Activated CD8-positive, alpha-beta T cell treated with anti-CD3 and anti-CD28 coated beads for 36 hours (primary cell): ENCODE measurements around the gene SRSF10. TPM values are rescaled to one million over a fixed set of nuclear protein-coding genes. Genes with fewer than 3 reads are reported as not detected.

Source experiments
- ATAC-seq: fragments of 200-7000 bp; cut with Tn5 transposase; one replicate; pipeline ENCODE4 v1.10.0; 2021; ENCODE audit warnings: mild to moderate bottlenecking, moderate library complexity
- CTCF ChIA-PET: fragments of 350-600 bp; sonication (Branson Sonifier 250); formaldehyde crosslinking; loops from one replicate; lab custom pipeline; 2021; ENCODE audit warnings: antibody characterized with exemption; lab: Charles Lee
- POLR2A ChIA-PET: fragments of 350-600 bp; sonication (Branson Sonifier 250); formaldehyde crosslinking; loops from one replicate; lab custom pipeline; 2021; ENCODE audit warnings: antibody characterized with exemption; lab: Charles Lee
- DNase-seq: peaks from one replicate; pipeline ENCODE4 v3.0.0-alpha.2; 2020
- H3K27ac Mint-ChIP-seq: one replicate; pipeline ENCODE4 v1.8.0; 2021; ENCODE audit warnings: mild to moderate bottlenecking, mixed read lengths
- H3K27me3 Mint-ChIP-seq: one replicate; pipeline ENCODE4 v1.8.0; 2021; ENCODE audit warnings: mixed read lengths
- H3K36me3 Mint-ChIP-seq: one replicate; pipeline ENCODE4 v1.8.0; 2021; ENCODE audit warnings: low read depth, mixed read lengths
- H3K4me1 Mint-ChIP-seq: one replicate; pipeline ENCODE4 v1.8.0; 2021; ENCODE audit warnings: low read depth, mixed read lengths
- H3K4me3 Mint-ChIP-seq: one replicate; pipeline ENCODE4 v1.8.0; 2021; ENCODE audit warnings: mild to moderate bottlenecking, moderate library complexity, mixed read lengths
- H3K9me3 Mint-ChIP-seq: one replicate; pipeline ENCODE4 v1.8.0; 2021; ENCODE audit warnings: mixed read lengths
- CTCF ChIP-seq: fragments of 200-600 bp; IDR thresholded peaks from one replicate; pipeline ENCODE4 v1.8.0; 2022; ENCODE audit warnings: antibody characterized with exemption, mild to moderate bottlenecking
- intact Hi-C: fragments of 100-400 bp; cut with micrococcal nuclease; formaldehyde crosslinking; loops from one replicate; pipeline ENCODE4 v1.10.0; 2022
- total RNA-seq, 2 experiments: library from RNA; stranded (reverse); gene quantifications; one replicate each; pipeline ENCODE4 v1.2.3, GENCODE V29; 2021

The SRSF10 gene
- total RNA-seq, 2 experiments from 2014 or later: 203 to 206 TPM

- ChIA-PET CTCF (no interaction called here), POLR2A (no interaction called here)
- intact Hi-C loops: no loop called here
- ATAC-seq: no peak
- no peaks in the 10 kb centered on the region for H3K9me3 Mint-ChIP-seq
- DNase-seq: no peak
- H3K27ac Mint-ChIP-seq: no peak overlapping the region
- peaks cover 8% of the 10 kb centered on the region for H3K27me3 Mint-ChIP-seq
- no peak for TF ChIP-seq CTCF
- peaks cover 3% of the 10 kb centered on the region for H3K4me1 Mint-ChIP-seq
- no peak overlapping the region for H3K4me3 Mint-ChIP-seq
- H3K36me3 Mint-ChIP-seq: no peaks in the 10 kb centered on the region
Observed at GRCh38 chr1:24004132-24004531, 24.0 kb upstream of the SRSF10 start.

- ChIA-PET POLR2A (no interaction called here), CTCF (interaction anchor here (1.6 kb wide), 1 partner anchor 24 kb away, joined by 4 read pairs; no protein-coding TSS in a partner anchor)
- H3K27me3 Mint-ChIP-seq: peaks cover 8% of the 10 kb centered on the region
- no peaks in the 10 kb centered on the region for H3K9me3 Mint-ChIP-seq
- peaks cover 9% of the 10 kb centered on the region for H3K4me1 Mint-ChIP-seq
- TF ChIP-seq CTCF: no peak
- H3K27ac Mint-ChIP-seq: no peak overlapping the region
- DNase-seq (no peak), ATAC-seq (no peak)
- H3K36me3 Mint-ChIP-seq: no peaks in the 10 kb centered on the region
- no peak overlapping the region for H3K4me3 Mint-ChIP-seq
- intact Hi-C loops: no loop called here
Observed at GRCh38 chr1:24003331-24003972, 23.3 kb upstream of the SRSF10 start.

GRCh38 chr1:24002695-24003094 lies 22.6 kb upstream of the SRSF10 start:
- Mint-ChIP-seq H3K9me3 (no peaks in the 10 kb centered on the region), H3K27ac (no peak overlapping the region), H3K4me3 (no peak overlapping the region), H3K27me3 (peaks cover 8% of the 10 kb centered on the region), H3K4me1 (peaks cover 11% of the 10 kb centered on the region), H3K36me3 (no peaks in the 10 kb centered on the region)
- ChIA-PET CTCF (interaction anchor here (1.6 kb wide), 1 partner anchor 25 kb away, joined by 4 read pairs; no protein-coding TSS in a partner anchor), POLR2A (no interaction called here)
- no peak for ATAC-seq
- no peak for TF ChIP-seq CTCF
- intact Hi-C loops: no loop called here
- DNase-seq: no peak

GRCh38 chr1:23999156-23999671 lies 19.1 kb upstream of the SRSF10 start:
- Mint-ChIP-seq H3K4me1 (peaks cover 16% of the 10 kb centered on the region), H3K36me3 (no peaks in the 10 kb centered on the region), H3K4me3 (no peak overlapping the region), H3K27me3 (peaks cover 6% of the 10 kb centered on the region), H3K9me3 (no peaks in the 10 kb centered on the region), H3K27ac (peak overlapping the region; percentile 79)
- no peak for TF ChIP-seq CTCF
- ATAC-seq (peak; percentile 30), DNase-seq (no peak)
- intact Hi-C loops: no loop called here
- POLR2A ChIA-PET: no interaction called here
- CTCF ChIA-PET: no interaction called here

GRCh38 chr1:23997812-23998211 lies 17.7 kb upstream of the SRSF10 start:
- CTCF ChIA-PET: no interaction called here
- no peak overlapping the region for H3K4me3 Mint-ChIP-seq

More at GRCh38 chr1:23997812-23998211, 17.7 kb upstream of the SRSF10 start:
- Mint-ChIP-seq H3K9me3 (no peaks in the 10 kb centered on the region), H3K27me3 (no peaks in the 10 kb centered on the region), H3K36me3 (no peaks in the 10 kb centered on the region), H3K4me1 (peaks cover 16% of the 10 kb centered on the region), H3K27ac (no peak overlapping the region)
- intact Hi-C loops: no loop called here
- ATAC-seq (no peak), DNase-seq (no peak)
- no peak for TF ChIP-seq CTCF
- POLR2A ChIA-PET: no interaction called here
